GM23248 (cell line): ENCODE data around the gene OR6C4. TPM values are rescaled to one million over a fixed set of nuclear protein-coding genes. Genes with fewer than 3 reads are reported as not detected.
"Not testable (repeated sequence)": the region's sequence is repeated elsewhere in the genome, so short reads cannot be mapped to it uniquely, and the experiment has no call there.

Source experiments
- DNase-seq: peaks from one replicate; pipeline ENCODE4 v3.0.0-alpha.2; 2015
- H2AFZ ChIP-seq: fragments of 200-600 bp; sonication (generic); 2 replicates; pipeline ENCODE4 v1.6.1; 2016; ENCODE audit warnings: antibody characterized with exemption
- H3F3A ChIP-seq: fragments of 200-600 bp; sonication (generic); 2 replicates; pipeline ENCODE4 v1.6.1; 2016; ENCODE audit warnings: mild to moderate bottlenecking, antibody characterized with exemption, mixed run types; ENCODE audit not compliant: insufficient read depth
- H3K27ac ChIP-seq: fragments of 200-600 bp; sonication (generic); 2 replicates; pipeline ENCODE4 v1.5.1; 2016; ENCODE audit warnings: mild to moderate bottlenecking
- H3K27me3 ChIP-seq: fragments of 200-600 bp; sonication (generic); replicated peaks from 2 replicates; pipeline ENCODE4 v1.6.1; 2016; ENCODE audit warnings: mild to moderate bottlenecking; ENCODE audit not compliant: insufficient read depth
- H3K36me3 ChIP-seq: fragments of 200-600 bp; sonication (generic); 2 replicates; pipeline ENCODE4 v1.6.1; 2016; ENCODE audit warnings: low read depth, mild to moderate bottlenecking
- H3K4me1 ChIP-seq: fragments of 200-600 bp; sonication (generic); 2 replicates; pipeline ENCODE4 v1.6.1; 2016; ENCODE audit warnings: mild to moderate bottlenecking; ENCODE audit not compliant: insufficient read depth
- H3K4me2 ChIP-seq: fragments of 200-600 bp; sonication (generic); one replicate; pipeline ENCODE4 v1.6.1; 2016; ENCODE audit warnings: mild to moderate bottlenecking; ENCODE audit not compliant: unreplicated experiment
- H3K4me3 ChIP-seq: fragments of 200-600 bp; sonication (generic); 2 replicates; pipeline ENCODE4 v1.5.1; 2016; ENCODE audit warnings: mild to moderate bottlenecking
- H3K79me2 ChIP-seq: fragments of 200-600 bp; sonication (generic); 2 replicates; pipeline ENCODE4 v1.6.1; 2016; ENCODE audit warnings: mild to moderate bottlenecking; ENCODE audit not compliant: insufficient read depth
- H3K9ac ChIP-seq: fragments of 200-600 bp; sonication (generic); 2 replicates; pipeline ENCODE4 v1.6.1; 2016; ENCODE audit warnings: mild to moderate bottlenecking
- H3K9me2 ChIP-seq: fragments of 200-600 bp; sonication (generic); 2 replicates; pipeline ENCODE4 v1.6.1; 2016; ENCODE audit warnings: mixed run types, mild to moderate bottlenecking, moderate library complexity; ENCODE audit not compliant: insufficient read depth
- H3K9me3 ChIP-seq: fragments of 200-600 bp; sonication (generic); one replicate; pipeline ENCODE4 v1.6.1; 2017; ENCODE audit warnings: low read depth
- H4K20me1 ChIP-seq: fragments of 200-600 bp; sonication (generic); 2 replicates; pipeline ENCODE4 v1.6.0; 2016; ENCODE audit not compliant: insufficient read depth
- EZH2 ChIP-seq: fragments of 200-600 bp; sonication (generic); IDR thresholded peaks from 2 replicates; pipeline ENCODE4 v1.6.1; 2018; ENCODE audit warnings: antibody characterized with exemption, mild to moderate bottlenecking; ENCODE audit not compliant: insufficient read depth, poor library complexity, severe bottlenecking
- EZH2phosphoT487 ChIP-seq: fragments of 200-600 bp; sonication (generic); IDR thresholded peaks from 2 replicates; pipeline ENCODE4 v1.6.1; 2018; ENCODE audit warnings: antibody characterized with exemption, moderate library complexity, mild to moderate bottlenecking, low read depth; ENCODE audit not compliant: insufficient read depth
- WGBS, 2 experiments: methylation state at CpG; one replicate each; pipeline ENCODE4 v1.1.6; 2015 to 2017; ENCODE audit warnings: low lambda C conversion rate in 2 of 2, low coverage in 1 of 2; ENCODE audit errors: missing lambda C conversion rate in 2 of 2; 5-methylcytosine and 5-hydroxymethylcytosine counted together
- in situ Hi-C: fragments of 300-500 bp; cut with MboI; formaldehyde crosslinking; loops from 2 replicates; pipeline ENCODE4 v1.15.0; 2020
- polyA plus RNA-seq: library from polyadenylated mRNA; unstranded; fragments of >200 nt; fragmentation: Nextera tagmentation; extraction: Ambion mirVana; gene quantifications from 2 replicates; pipeline ENCODE4 v1.2.1, GENCODE V29; 2016
- total RNA-seq: library from RNA; depleted of rRNA; stranded (reverse); fragments of >200 nt; shearing (Covaris generic); gene quantifications from 2 replicates; pipeline ENCODE4 v1.2.3, GENCODE V29; 2014

The OR6C4 gene
- total and polyA plus RNA-seq, 2 experiments from 2014 or later, result not detected

DNA sequence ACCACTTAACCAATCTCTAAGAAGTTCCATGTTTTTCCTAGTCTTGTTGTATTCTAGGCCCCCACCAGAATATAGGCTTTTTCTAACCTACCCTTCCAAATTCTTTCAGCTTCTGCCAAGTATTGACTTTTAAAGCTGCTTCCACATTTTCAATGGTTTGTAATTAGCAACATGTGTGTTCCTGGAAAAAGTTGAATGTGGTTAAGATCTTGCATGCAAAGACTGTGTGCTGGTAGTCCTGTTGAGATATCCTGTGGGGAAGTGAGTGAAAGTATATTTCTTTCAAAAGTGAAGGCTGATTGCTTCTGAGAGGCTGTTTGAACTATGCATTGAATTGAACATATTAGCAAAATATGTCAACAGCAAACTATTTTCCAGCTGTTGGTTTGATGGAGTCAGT lies 646 bp upstream of the OR6C4 start:
- no peaks in the 10 kb centered on the region for H3K4me1 ChIP-seq
- H3K27ac ChIP-seq, result no peak overlapping the region
- TF ChIP-seq EZH2phosphoT487 (no peak), EZH2 (no peak)
- no peak overlapping the region for H3K4me3 ChIP-seq
- H3K9ac ChIP-seq, result no peak overlapping the region
- no peak overlapping the region for H2AFZ ChIP-seq
- in situ Hi-C loops, result no loop called here
- no peaks in the 10 kb centered on the region for H3K36me3 ChIP-seq
- no peak for DNase-seq
- no peaks in the 10 kb centered on the region for H3F3A ChIP-seq
- H4K20me1 ChIP-seq, result no peaks in the 10 kb centered on the region
- H3K79me2 ChIP-seq, result no peaks in the 10 kb centered on the region
- no peaks in the 10 kb centered on the region for H3K9me3 ChIP-seq
- H3K27me3 ChIP-seq, result no peaks in the 10 kb centered on the region
- no peak overlapping the region for H3K4me2 ChIP-seq
- H3K9me2 ChIP-seq, result no peaks in the 10 kb centered on the region

DNA sequence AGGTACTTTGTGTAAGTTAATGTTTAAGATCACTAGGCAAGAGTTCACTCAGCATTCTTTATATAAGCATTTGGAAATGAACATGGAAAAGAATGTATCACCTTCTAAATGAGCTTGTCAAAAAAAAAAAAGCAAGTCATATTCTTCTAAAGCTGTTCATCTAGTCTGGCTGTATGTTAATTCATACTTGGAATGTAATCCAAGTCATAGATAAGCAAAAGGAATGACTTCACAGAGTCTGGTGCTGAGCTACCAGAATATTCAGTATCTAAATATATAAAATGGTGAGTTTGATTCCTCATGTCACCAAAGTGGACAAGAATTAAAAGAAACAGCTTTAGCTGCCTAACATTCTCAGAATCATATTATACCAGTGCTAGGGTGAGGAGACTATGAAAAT lies 4.9 kb downstream of the OR6C4 start:
- Histone ChIP-seq H3K9ac (no peak overlapping the region), H3K4me3 (no peak overlapping the region), H3K9me2 (no peaks in the 10 kb centered on the region), H3K79me2 (no peaks in the 10 kb centered on the region), H3K27me3 (no peaks in the 10 kb centered on the region), H3K27ac (no peak overlapping the region), H3F3A (no peaks in the 10 kb centered on the region), H3K9me3 (no peaks in the 10 kb centered on the region), H3K4me1 (no peaks in the 10 kb centered on the region), H2AFZ (no peak overlapping the region), H4K20me1 (no peaks in the 10 kb centered on the region), H3K36me3 (no peaks in the 10 kb centered on the region), H3K4me2 (no peak overlapping the region)
- in situ Hi-C loops, result no loop called here
- TF ChIP-seq EZH2 (no peak), EZH2phosphoT487 (no peak)
- DNase-seq, result no peak

DNA sequence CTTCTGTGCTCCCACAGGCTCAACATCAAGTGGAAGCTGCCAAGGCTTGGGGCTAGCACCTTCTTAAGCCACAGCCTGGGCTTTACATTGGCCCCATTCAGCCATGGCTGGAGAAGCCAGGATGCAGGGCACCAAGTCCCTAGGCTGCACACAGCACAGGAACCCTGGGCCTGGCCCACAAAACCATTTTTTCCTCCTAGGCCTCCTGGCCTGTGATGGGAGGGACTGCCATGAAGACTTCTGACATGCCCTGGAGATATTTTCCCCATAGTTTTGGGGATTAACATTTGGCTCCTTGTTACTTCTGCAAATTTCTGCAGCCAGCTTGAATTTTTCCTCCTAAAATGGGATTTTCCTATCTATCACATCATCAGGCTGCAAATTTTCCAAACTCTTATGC lies 20.7 kb downstream of the OR6C4 start:
- H3K4me2 ChIP-seq, H3F3A ChIP-seq, H3K4me1 ChIP-seq, H3K79me2 ChIP-seq, H4K20me1 ChIP-seq, H3K36me3 ChIP-seq, H3K27ac ChIP-seq, DNase-seq, H3K9me3 ChIP-seq, H2AFZ ChIP-seq, H3K9me2 ChIP-seq, H3K27me3 ChIP-seq, H3K4me3 ChIP-seq, H3K9ac ChIP-seq, in situ Hi-C loops: not testable (repeated sequence)

GRCh38 chr12:55570689-55571088 lies 21.3 kb downstream of the OR6C4 start:
- WGBS, 2 experiments, result 8 to 14% methylated on average over 1 of the region's 1 CpG
- DNase-seq, H4K20me1 ChIP-seq, in situ Hi-C loops, H3K27me3 ChIP-seq, H3K4me2 ChIP-seq, H3F3A ChIP-seq, H3K9me3 ChIP-seq, H3K4me3 ChIP-seq, H2AFZ ChIP-seq, H3K27ac ChIP-seq, H3K36me3 ChIP-seq, H3K4me1 ChIP-seq, H3K9ac ChIP-seq, H3K9me2 ChIP-seq, H3K79me2 ChIP-seq: not testable (repeated sequence)

GRCh38 chr12:55572168-55572567 lies 22.8 kb downstream of the OR6C4 start, which contains the start of gene OR2AP1:
Gene OR2AP1, plus strand, starts transcription at chr12:55572468. Its CDS starts 1,947 bp downstream, at chr12:55574415.
- DNase-seq, result no peak
- no peak within 1 kb of the TSS for H2AFZ ChIP-seq
- no peaks in the 10 kb centered on the region for H3K4me1 ChIP-seq
- no peaks in the 10 kb centered on the region for H3K79me2 ChIP-seq
- H3K9me2 ChIP-seq, result no peaks in the 10 kb centered on the region
- H3K27me3 ChIP-seq, result no peaks in the 10 kb centered on the region
- in situ Hi-C loops, result no loop called here
- no peak within 1 kb of the TSS for H3K27ac ChIP-seq
- H4K20me1 ChIP-seq, result no peaks in the 10 kb centered on the region
- H3F3A ChIP-seq, result no peaks in the 10 kb centered on the region
- TF ChIP-seq EZH2phosphoT487 (no peak), EZH2 (no peak)
- no peak within 1 kb of the TSS for H3K4me2 ChIP-seq
- no peaks in the 10 kb centered on the region for H3K9me3 ChIP-seq
- no peaks in the 10 kb centered on the region for H3K36me3 ChIP-seq
- no peak within 1 kb of the TSS for H3K4me3 ChIP-seq
- H3K9ac ChIP-seq, result no peak within 1 kb of the TSS
- 7 to 25% methylated on average over 1 of the region's 1 CpG for WGBS, 2 experiments
